MM.1S (cell line): Measurements from ENCODE around the gene MAML3.
A peak's percentile ranks its signal among the peaks of the same experiment; 100 is the strongest.

Experiments used
- CTCF ChIP-seq: fragments of 300-600 bp; sonication (generic); IDR thresholded peaks from 2 replicates; pipeline ENCODE4 v1.5.1; 2016; ENCODE audit warnings: antibody characterized with exemption, low read length, mixed read lengths
- EZH2phosphoT487 ChIP-seq: fragments of 300-600 bp; sonication (generic); IDR thresholded peaks from 2 replicates; pipeline ENCODE4 v1.6.1; 2018; ENCODE audit warnings: antibody characterized with exemption, low read length

- TF ChIP-seq CTCF (peak; percentile 74), EZH2phosphoT487 (no peak)
Measured at GRCh38 chr4:139734875-139735380, 419.1 kb downstream of the MAML3 start.
